HG03460 (cell line): ENCODE results near the gene AREL1.
"Not testable (repeated sequence)": the region's sequence is repeated elsewhere in the genome, so short reads cannot be mapped to it uniquely, and the experiment has no call there.

Experiments used
- ATAC-seq: cut with Tn5 transposase; IDR thresholded peaks from one replicate; pipeline ENCODE4 v1.9.1; 2021; ENCODE audit not compliant: unreplicated experiment

Gene AREL1

GRCh38 chr14:74712499-74713394, at the start of gene AREL1, which contains the start of gene FCF1:
Gene AREL1, minus strand, starts transcription at chr14:74713080. Its CDS starts 27,465 bp downstream, at chr14:74685615.
Gene FCF1, plus strand, starts transcription at chr14:74713144. Its CDS starts 54 bp downstream, at chr14:74713198.
- peak; percentile 96 for ATAC-seq

GRCh38 chr14:74758505-74758904, 45.6 kb upstream of the AREL1 start:
- not testable (repeated sequence) for ATAC-seq

- ATAC-seq, result no peak
These were observed 43.4 kb upstream of the AREL1 start for GRCh38 chr14:74756326-74756725.

GRCh38 chr14:74754899-74755298, 42.0 kb upstream of the AREL1 start:
- no peak for ATAC-seq

GRCh38 chr14:74754157-74754556, 41.3 kb upstream of the AREL1 start:
- ATAC-seq, result no peak

- no peak for ATAC-seq
These were observed 34.4 kb upstream of the AREL1 start for GRCh38 chr14:74747237-74747636.

DNA sequence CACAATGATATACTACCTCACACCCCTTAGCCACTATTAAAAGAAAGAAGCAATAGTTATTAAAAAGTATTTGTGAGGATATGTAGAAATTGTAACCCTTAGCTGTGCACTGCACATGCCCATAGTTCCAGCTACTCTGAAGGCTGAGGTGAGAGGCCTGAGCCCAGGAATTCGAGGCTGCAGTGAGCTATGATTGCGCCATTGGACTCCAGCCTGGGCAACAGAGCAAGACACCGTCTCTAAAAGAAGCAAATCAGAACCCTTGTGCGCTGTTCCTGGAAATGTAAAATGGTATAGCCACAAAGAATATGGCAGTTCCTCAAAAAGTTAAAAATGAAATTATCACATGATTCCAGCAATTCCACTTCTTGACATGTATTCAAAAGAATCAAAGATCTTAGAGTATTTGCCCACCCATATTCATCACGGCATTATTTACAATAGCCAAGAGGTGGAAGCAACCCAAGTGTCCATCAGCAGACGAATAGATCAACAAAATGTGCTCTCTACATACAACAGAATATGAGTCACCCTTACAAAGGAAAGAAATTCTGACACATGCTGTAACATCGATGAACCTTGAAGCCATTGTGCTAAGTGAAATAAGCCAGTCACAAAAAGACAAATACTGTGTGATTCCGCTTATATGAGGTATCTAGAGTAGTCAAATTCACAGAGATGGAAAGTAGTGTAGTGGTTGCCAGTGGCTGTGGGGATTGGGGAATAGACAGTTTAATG, 26.6 kb upstream of the AREL1 start:
- no peak for ATAC-seq

DNA sequence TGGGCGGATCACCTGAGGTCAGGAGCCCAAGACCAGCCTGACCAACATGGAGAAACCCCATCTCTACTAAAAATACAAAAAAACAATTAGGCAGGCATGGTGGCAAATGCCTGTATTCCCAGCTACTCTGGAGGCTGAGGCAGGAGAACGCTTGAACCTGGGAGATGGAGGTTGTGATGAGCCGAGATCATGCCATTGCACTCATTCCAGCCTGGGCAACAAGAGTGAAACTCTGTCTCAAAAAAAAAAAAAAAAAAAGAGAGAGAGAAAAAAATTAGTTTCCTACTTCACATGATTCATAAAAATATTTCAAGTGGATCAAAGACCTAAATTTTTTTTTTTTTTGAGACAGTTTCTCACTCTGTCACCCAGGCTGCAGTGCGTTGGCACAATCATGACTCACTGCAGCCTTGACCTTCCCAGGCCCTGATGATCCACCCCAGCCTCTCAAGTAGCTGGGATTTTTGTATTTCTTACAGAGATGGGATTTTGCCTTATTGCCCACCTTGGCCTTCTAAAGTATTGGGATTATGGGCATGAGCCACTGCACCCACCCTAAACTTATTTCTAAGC, 25.0 kb upstream of the AREL1 start:
- ATAC-seq, result no peak

GRCh38 chr14:74735125-74735524, 22.2 kb upstream of the AREL1 start:
- ATAC-seq, result no peak

GRCh38 chr14:74733221-74733620, 20.3 kb upstream of the AREL1 start:
- ATAC-seq, result no peak

GRCh38 chr14:74732387-74732786, 19.5 kb upstream of the AREL1 start:
- ATAC-seq, result no peak

DNA sequence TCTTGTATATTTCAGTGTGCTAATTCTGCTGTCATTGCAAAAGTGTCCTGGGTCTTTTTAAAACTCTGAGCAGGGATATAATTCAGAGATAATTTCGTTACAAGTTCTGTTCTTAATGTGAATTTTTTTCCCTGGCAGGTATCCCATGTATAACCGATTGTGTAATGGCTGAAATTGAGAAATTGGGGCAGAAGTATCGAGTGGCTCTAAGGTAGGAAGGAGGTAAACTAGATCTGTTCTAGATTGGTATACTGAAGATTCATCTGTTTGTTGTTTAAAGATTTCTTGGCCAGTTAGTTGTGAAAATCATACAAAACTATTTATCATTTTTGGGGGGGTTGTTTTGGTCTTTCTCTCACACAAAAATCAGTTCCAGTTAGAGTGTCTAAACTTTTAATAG, 10.3 kb upstream of the AREL1 start:
- ATAC-seq, result no peak

DNA sequence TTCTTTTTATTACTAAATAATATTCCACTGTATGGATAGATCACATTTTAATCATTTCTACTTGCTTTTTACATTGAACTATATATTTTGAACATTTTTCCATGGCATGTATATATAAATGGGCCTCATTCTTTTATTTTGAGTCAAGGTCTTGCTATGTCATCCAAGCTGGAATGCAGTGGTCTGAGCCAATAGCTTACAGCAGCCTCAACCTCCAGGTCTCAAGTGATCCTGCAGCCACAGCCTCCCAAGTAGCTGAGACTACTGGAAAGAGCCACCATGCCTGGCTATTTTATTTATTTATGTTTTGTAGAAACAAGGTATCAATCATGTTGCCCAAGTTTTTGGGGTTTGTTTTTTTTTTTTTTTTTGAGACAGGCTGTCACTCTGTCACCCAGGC, 7.6 kb upstream of the AREL1 start:
- ATAC-seq, result no peak

- ATAC-seq, result no peak
These were observed 485 bp upstream of the AREL1 start for GRCh38 chr14:74713395-74713735.

- no peak for ATAC-seq
These were observed 1.2 kb downstream of the AREL1 start for GRCh38 chr14:74711651-74712050.

DNA sequence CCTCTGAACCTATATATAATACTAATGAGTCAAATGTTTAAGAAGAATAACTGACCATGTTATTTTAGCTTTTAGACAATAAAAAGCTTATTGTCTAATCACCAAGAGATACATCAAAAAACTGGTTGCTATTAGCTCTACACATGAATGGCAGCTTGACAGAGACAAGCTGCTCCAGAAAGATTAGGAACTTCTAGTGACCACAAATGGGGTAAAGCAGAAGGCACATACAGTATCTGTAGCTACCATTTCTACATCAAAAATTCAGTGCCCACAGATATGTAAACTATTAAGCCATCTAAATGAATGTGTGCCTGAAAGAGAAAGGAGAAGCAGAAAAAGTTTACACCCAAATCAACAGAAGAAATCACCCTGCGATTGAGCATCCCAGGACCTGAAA, 2.4 kb downstream of the AREL1 start:
- ATAC-seq, result no peak

DNA sequence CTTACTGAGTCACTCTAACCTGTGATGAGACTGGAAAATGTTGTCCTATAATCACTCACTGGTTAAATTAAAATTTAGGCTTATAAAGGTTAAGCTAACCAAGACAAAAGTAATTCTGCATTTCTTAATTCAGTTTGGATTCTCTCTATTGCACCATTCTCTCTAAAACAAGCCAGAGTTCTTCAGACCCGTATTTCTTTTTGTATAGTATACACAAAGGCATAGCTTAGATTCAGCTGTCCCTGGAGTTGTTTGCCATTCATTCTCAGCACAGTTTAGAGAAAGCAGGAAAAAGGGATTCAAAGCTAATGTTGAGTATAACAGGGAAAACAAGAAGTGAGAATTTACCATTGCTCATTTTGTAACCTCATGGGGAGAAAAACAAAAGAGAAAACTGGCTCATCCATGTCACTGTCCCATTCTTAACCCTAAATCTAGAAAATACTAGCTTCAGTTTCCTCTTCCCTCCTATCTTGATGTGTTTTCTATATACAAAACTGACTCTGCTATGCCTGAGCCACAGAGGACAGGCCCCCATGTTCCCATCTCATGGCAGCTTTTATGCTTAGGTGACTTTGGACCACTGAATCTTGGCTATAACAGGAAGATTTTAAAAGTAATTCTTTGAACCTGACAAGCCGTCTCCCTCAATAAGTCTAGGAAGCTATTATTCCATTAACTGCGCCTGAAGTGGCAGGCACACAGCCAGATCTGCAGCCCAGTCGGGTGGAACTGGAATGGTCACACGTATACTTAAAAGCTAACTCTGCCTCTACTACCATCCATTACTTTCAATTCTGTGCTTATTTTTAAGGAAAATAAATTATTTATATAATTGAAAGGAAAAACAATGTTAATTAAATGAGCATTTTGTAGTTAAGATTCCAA, 7.0 kb downstream of the AREL1 start:
- no peak for ATAC-seq

DNA sequence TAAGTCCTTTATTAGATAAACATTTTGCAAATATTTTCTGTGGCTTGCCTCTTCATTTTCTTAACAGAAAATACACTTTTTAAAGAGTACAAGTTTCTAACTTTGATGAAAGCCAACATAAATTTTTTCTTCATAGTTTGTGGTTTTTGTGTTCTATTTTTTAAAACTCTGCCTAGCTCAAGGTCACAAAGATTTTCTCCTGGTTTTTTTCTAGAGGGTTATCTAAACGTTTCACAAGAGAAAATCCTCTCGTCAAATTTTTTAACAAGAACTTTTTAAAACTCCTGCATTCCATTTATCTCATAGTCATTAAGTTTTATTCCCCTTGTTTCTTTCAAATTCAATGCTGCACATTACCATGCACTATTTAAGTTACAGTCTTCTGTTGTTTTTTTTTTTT, 8.2 kb downstream of the AREL1 start:
- ATAC-seq, result no peak

GRCh38 chr14:74703043-74703442, 9.8 kb downstream of the AREL1 start:
- ATAC-seq, result no peak

DNA sequence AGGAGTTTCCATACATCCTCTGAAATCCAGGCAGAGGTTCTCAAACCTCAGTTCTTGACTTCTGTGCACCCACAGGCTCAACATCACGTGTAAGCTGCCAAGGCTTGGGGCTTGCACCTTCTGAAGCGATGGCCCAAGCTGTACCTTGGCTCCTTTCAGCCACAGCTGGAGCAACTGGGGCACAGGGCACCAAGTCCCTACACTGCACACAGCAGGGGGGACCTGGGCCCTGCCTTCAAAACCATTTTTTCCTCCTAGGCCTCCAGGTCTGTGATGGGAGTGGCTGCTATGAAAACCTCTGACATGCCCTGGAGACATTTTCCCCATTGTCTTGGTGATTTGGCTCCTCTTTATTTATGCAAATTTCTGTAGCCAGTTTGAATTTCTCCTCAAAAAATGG, 10.6 kb downstream of the AREL1 start:
- no peak for ATAC-seq

DNA sequence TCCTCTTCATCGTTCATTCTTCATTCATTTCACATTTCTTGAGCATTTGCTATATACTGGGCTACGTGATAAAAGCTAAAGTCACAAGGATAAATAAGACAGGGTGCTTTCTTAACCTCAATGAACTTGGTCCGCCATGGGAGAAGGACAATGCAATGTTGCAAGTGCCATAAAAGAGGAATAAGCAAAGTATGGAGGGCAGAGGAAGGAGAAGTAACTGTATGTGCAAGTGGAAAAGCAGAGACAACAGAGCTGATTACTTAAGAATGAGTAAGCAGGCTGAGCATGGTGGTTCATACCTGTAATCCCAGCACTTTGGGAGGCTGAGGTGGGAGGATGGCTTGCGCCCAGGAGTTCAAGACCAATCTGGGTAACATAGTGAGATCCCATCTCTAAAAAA, 14.4 kb downstream of the AREL1 start:
- ATAC-seq, result no peak
